ENCODE data around the gene EVA1C.
A peak's percentile ranks its signal among the peaks of the same experiment; 100 is the strongest.
"Not testable (repeated sequence)": the region's sequence is repeated elsewhere in the genome, so short reads cannot be mapped to it uniquely, and the experiment has no call there.

EVA1C gene

GRCh38 chr21:32530809-32531208, 118.3 kb downstream of the EVA1C start:
- DNase-seq (ENCODE audit: low spot score), result not testable (repeated sequence)

- not testable (repeated sequence) for DNase-seq (ENCODE audit: low spot score)
These were observed 119.1 kb downstream of the EVA1C start for GRCh38 chr21:32531561-32531960.

- DNase-seq (ENCODE audit: low spot score), result no peak
These were observed 120.1 kb downstream of the EVA1C start for GRCh38 chr21:32532636-32533035.

- no peak for DNase-seq (ENCODE audit: low spot score)
These were observed 120.5 kb downstream of the EVA1C start for GRCh38 chr21:32533053-32533452.

GRCh38 chr21:32533611-32534010, 121.1 kb downstream of the EVA1C start:
- DNase-seq (ENCODE audit: low spot score), result no peak

GRCh38 chr21:32534113-32534512, 121.6 kb downstream of the EVA1C start:
- no peak for DNase-seq (ENCODE audit: low spot score)

GRCh38 chr21:32535612-32536011, 123.1 kb downstream of the EVA1C start:
- no peak for DNase-seq (ENCODE audit: low spot score)

GRCh38 chr21:32537569-32537881, 125.0 kb downstream of the EVA1C start:
- DNase-seq (ENCODE audit: low spot score), result no peak

- no peak for DNase-seq (ENCODE audit: low spot score)
These were observed 125.8 kb downstream of the EVA1C start for GRCh38 chr21:32538147-32538792.

GRCh38 chr21:32539378-32539777, 126.9 kb downstream of the EVA1C start:
- no peak for DNase-seq (ENCODE audit: low spot score)

GRCh38 chr21:32543056-32543455, 130.6 kb downstream of the EVA1C start:
- DNase-seq (ENCODE audit: low spot score), result not testable (repeated sequence)

GRCh38 chr21:32543975-32544374, 131.5 kb downstream of the EVA1C start:
- DNase-seq (ENCODE audit: low spot score), result no peak

GRCh38 chr21:32544697-32545096, 132.2 kb downstream of the EVA1C start:
- DNase-seq (ENCODE audit: low spot score), result no peak

- peak; percentile 23 for DNase-seq (ENCODE audit: low spot score)
These were observed 133.5 kb downstream of the EVA1C start for GRCh38 chr21:32545948-32546441.

GRCh38 chr21:32547018-32547417, 134.5 kb downstream of the EVA1C start:
- no peak for DNase-seq (ENCODE audit: low spot score)

GRCh38 chr21:32548978-32549377, 136.5 kb downstream of the EVA1C start:
- DNase-seq (ENCODE audit: low spot score), result no peak

- no peak for DNase-seq (ENCODE audit: low spot score)
These were observed 136.9 kb downstream of the EVA1C start for GRCh38 chr21:32549440-32549839.

- DNase-seq (ENCODE audit: low spot score), result no peak
These were observed 137.4 kb downstream of the EVA1C start for GRCh38 chr21:32549886-32550285.

- no peak for DNase-seq (ENCODE audit: low spot score)
These were observed 142.5 kb downstream of the EVA1C start for GRCh38 chr21:32554832-32555638.

GRCh38 chr21:32558106-32558505, 145.6 kb downstream of the EVA1C start:
- no peak for DNase-seq (ENCODE audit: low spot score)

GRCh38 chr21:32559006-32559610, 146.6 kb downstream of the EVA1C start:
- no peak for DNase-seq (ENCODE audit: low spot score)

GRCh38 chr21:32560896-32561295, 148.4 kb downstream of the EVA1C start:
- DNase-seq (ENCODE audit: low spot score), result no peak

GRCh38 chr21:32561476-32561875, 149.0 kb downstream of the EVA1C start:
- DNase-seq (ENCODE audit: low spot score), result not testable (repeated sequence)

Measured in AG08396 (cell line).